Activated effector memory CD4-positive, alpha-beta T cell treated with anti-CD3 and anti-CD28 coated beads, Interleukin-2, amount 50 U/mL, for 16 hours (primary cell): ENCODE results near the gene SCAMP5.
A peak's percentile ranks its signal among the peaks of the same experiment; 100 is the strongest.

Experiments used
- DNase-seq: peaks from one replicate; pipeline ENCODE4 v3.0.0-alpha.2; 2020

Gene SCAMP5

GRCh38 chr15:75023872-75024636, 28.7 kb downstream of the SCAMP5 start:
- no peak for DNase-seq

- no peak for DNase-seq
Observed at GRCh38 chr15:75025107-75025506, 29.7 kb downstream of the SCAMP5 start.

GRCh38 chr15:75025548-75026260, 30.3 kb downstream of the SCAMP5 start:
- DNase-seq = no peak

GRCh38 chr15:75027551-75027950, 32.2 kb downstream of the SCAMP5 start:
- no peak for DNase-seq

- no peak for DNase-seq
Observed at GRCh38 chr15:75028991-75029377, 33.6 kb downstream of the SCAMP5 start.

- peak; percentile 96 for DNase-seq
Observed at GRCh38 chr15:75029378-75030022, 34.1 kb downstream of the SCAMP5 start.

- DNase-seq = no peak
Observed at GRCh38 chr15:75030023-75030413, 34.7 kb downstream of the SCAMP5 start.

- DNase-seq = no peak
Observed at GRCh38 chr15:75030424-75030823, 35.1 kb downstream of the SCAMP5 start.

GRCh38 chr15:75031848-75032247, 36.5 kb downstream of the SCAMP5 start:
- no peak for DNase-seq

- DNase-seq = no peak
Observed at GRCh38 chr15:75032395-75032794, 37.0 kb downstream of the SCAMP5 start.

- no peak for DNase-seq
Observed at GRCh38 chr15:75033809-75034208, 38.4 kb downstream of the SCAMP5 start.

GRCh38 chr15:75034615-75035014, 39.3 kb downstream of the SCAMP5 start:
- no peak for DNase-seq

GRCh38 chr15:75036212-75036616, 40.9 kb downstream of the SCAMP5 start:
- DNase-seq = no peak

- no peak for DNase-seq
Observed at GRCh38 chr15:75037685-75038084, 42.3 kb downstream of the SCAMP5 start.

GRCh38 chr15:75038231-75038630, 42.9 kb downstream of the SCAMP5 start:
- no peak for DNase-seq

GRCh38 chr15:75042730-75043508, 47.6 kb downstream of the SCAMP5 start:
- DNase-seq = peak; percentile 82

GRCh38 chr15:75043509-75044257, 48.3 kb downstream of the SCAMP5 start:
- no peak for DNase-seq

GRCh38 chr15:75044258-75044878, 49.0 kb downstream of the SCAMP5 start:
- DNase-seq = no peak

- no peak for DNase-seq
Observed at GRCh38 chr15:75045332-75046015, 50.1 kb downstream of the SCAMP5 start.

- no peak for DNase-seq
Observed at GRCh38 chr15:75048394-75048793, 53.0 kb downstream of the SCAMP5 start.

GRCh38 chr15:75049392-75049791, 54.0 kb downstream of the SCAMP5 start:
- no peak for DNase-seq
